GM12872 (cell line): ENCODE measurements around the gene KCP.

ENCODE experiments used
- CTCF ChIP-seq: IDR thresholded peaks from 3 replicates; pipeline ENCODE4 v1.5.1; 2011; ENCODE audit warnings: low read depth, mild to moderate bottlenecking, low read length, moderate library complexity; ENCODE audit not compliant: insufficient read depth

Gene KCP

GRCh38 chr7:128841171-128841690 is 69.3 kb downstream of the KCP start:
- no peak for TF ChIP-seq CTCF

GRCh38 chr7:128840326-128841170 is 70.0 kb downstream of the KCP start:
- TF ChIP-seq CTCF, result no peak

- no peak for TF ChIP-seq CTCF
Measured at GRCh38 chr7:128839751-128840177, 70.7 kb downstream of the KCP start.

GRCh38 chr7:128838981-128839731 is 71.4 kb downstream of the KCP start:
- no peak for TF ChIP-seq CTCF

GRCh38 chr7:128838109-128838779 is 72.3 kb downstream of the KCP start:
- TF ChIP-seq CTCF, result no peak

- no peak for TF ChIP-seq CTCF
Measured at GRCh38 chr7:128837521-128837921, 73.0 kb downstream of the KCP start.
